ENCODE data around the gene PSMG4. TPM values are rescaled to one million over a fixed set of nuclear protein-coding genes. Genes with fewer than 3 reads are reported as not detected.

PSMG4 gene
- total RNA-seq, 1 experiment from 2014 or later = 51.9 TPM

- intact Hi-C loops (cut with micrococcal nuclease) = no loop called here
- no peaks in the 10 kb centered on the region for H3K36me3 ChIP-seq (ENCODE audit: low read depth, low read length)
- H2AFZ ChIP-seq (ENCODE audit: low read length) = no peak overlapping the region
- ChIA-PET POLR2A (ENCODE audit: unreplicated experiment) (no interaction called here), CTCF (no interaction called here)
- TF ChIP-seq EZH2phosphoT487 (IDR thresholded peaks at IDR 0.05; ENCODE audit: borderline replicate concordance, low read length) = no peak
- no peak for TF ChIP-seq CTCF (conservative IDR thresholded peaks at IDR 0.05; ENCODE audit: low read depth, low read length)
- no peak for TF ChIP-seq EZH2 (IDR thresholded peaks at IDR 0.05; ENCODE audit: low read length, unreplicated experiment)
- H3K4me1 ChIP-seq (ENCODE audit: insufficient read depth, low read length) = peaks cover 30% of the 10 kb centered on the region
- no peak overlapping the region for H3K4me3 ChIP-seq (ENCODE audit: low read length)
- no peaks in the 10 kb centered on the region for H3K9me2 ChIP-seq (replicated peaks; ENCODE audit: low read length)
- H3K27ac ChIP-seq (ENCODE audit: low read length) = no peak overlapping the region
- no peaks in the 10 kb centered on the region for H3K9me3 ChIP-seq (ENCODE audit: low read length)
- no peak overlapping the region for H3K4me2 ChIP-seq (ENCODE audit: low read length)
- no peaks in the 10 kb centered on the region for H3K79me2 ChIP-seq (ENCODE audit: low read length)
- no peaks in the 10 kb centered on the region for H3K27me3 ChIP-seq (ENCODE audit: low read length)
- BruUV-seq (replicated peaks) = no TSS peak
- DNase-seq = no peak
- no peaks in the 10 kb centered on the region for H4K20me1 ChIP-seq (ENCODE audit: low read length)
- no peak for ATAC-seq
- H3F3A ChIP-seq (ENCODE audit: low read length, unreplicated experiment) = peaks cover 8% of the 10 kb centered on the region
- H3K9ac ChIP-seq (ENCODE audit: low read length) = no peak overlapping the region
Measured at GRCh38 chr6:3285049-3285639, 26.4 kb downstream of the PSMG4 start.

GRCh38 chr6:3285732-3286131 lies 27.0 kb downstream of the PSMG4 start:
- H4K20me1 ChIP-seq (ENCODE audit: low read length) = no peaks in the 10 kb centered on the region
- H3K27me3 ChIP-seq (ENCODE audit: low read length) = no peaks in the 10 kb centered on the region
- DNase-seq (no peak), ATAC-seq (no peak)
- ChIA-PET POLR2A (ENCODE audit: unreplicated experiment) (no interaction called here), CTCF (no interaction called here)
- no peaks in the 10 kb centered on the region for H3K9me2 ChIP-seq (replicated peaks; ENCODE audit: low read length)
- H3K9ac ChIP-seq (ENCODE audit: low read length) = no peak overlapping the region
- BruUV-seq (replicated peaks) = no TSS peak
- no peak overlapping the region for H3K27ac ChIP-seq (ENCODE audit: low read length)
- no peaks in the 10 kb centered on the region for H3K36me3 ChIP-seq (ENCODE audit: low read depth, low read length)
- TF ChIP-seq EZH2phosphoT487 (IDR thresholded peaks at IDR 0.05; ENCODE audit: borderline replicate concordance, low read length) = no peak
- TF ChIP-seq CTCF (conservative IDR thresholded peaks at IDR 0.05; ENCODE audit: low read depth, low read length) = no peak
- no peak for TF ChIP-seq EZH2 (IDR thresholded peaks at IDR 0.05; ENCODE audit: low read length, unreplicated experiment)
- H3K4me3 ChIP-seq (ENCODE audit: low read length) = no peak overlapping the region
- H3K4me1 ChIP-seq (ENCODE audit: insufficient read depth, low read length) = peaks cover 28% of the 10 kb centered on the region
- no peaks in the 10 kb centered on the region for H3K9me3 ChIP-seq (ENCODE audit: low read length)
- H3F3A ChIP-seq (ENCODE audit: low read length, unreplicated experiment) = peaks cover 8% of the 10 kb centered on the region
- no peak overlapping the region for H3K4me2 ChIP-seq (ENCODE audit: low read length)
- intact Hi-C loops (cut with micrococcal nuclease) = no loop called here
- H3K79me2 ChIP-seq (ENCODE audit: low read length) = no peaks in the 10 kb centered on the region
- H2AFZ ChIP-seq (ENCODE audit: low read length) = no peak overlapping the region

GRCh38 chr6:3286641-3287171 lies 28.0 kb downstream of the PSMG4 start:
- H3K9ac ChIP-seq (ENCODE audit: low read length) = no peak overlapping the region
- H3K9me2 ChIP-seq (replicated peaks; ENCODE audit: low read length) = no peaks in the 10 kb centered on the region
- no peak for ATAC-seq
- 0 out of 2 replicates have a peak overlapping the region, but pooled peaks have one; percentile 20 for H3K27ac ChIP-seq (ENCODE audit: low read length)
- CTCF ChIA-PET = no interaction called here
- H3K9me3 ChIP-seq (ENCODE audit: low read length) = no peaks in the 10 kb centered on the region
- no peaks in the 10 kb centered on the region for H3K36me3 ChIP-seq (ENCODE audit: low read depth, low read length)
- no peak overlapping the region for H3K4me3 ChIP-seq (ENCODE audit: low read length)
- peaks cover 19% of the 10 kb centered on the region for H3K4me1 ChIP-seq (ENCODE audit: insufficient read depth, low read length)
- no peak for DNase-seq
- no peaks in the 10 kb centered on the region for H3K27me3 ChIP-seq (ENCODE audit: low read length)
- no TSS peak for BruUV-seq (replicated peaks)
- peaks cover 3% of the 10 kb centered on the region for H3F3A ChIP-seq (ENCODE audit: low read length, unreplicated experiment)
- intact Hi-C loops (cut with micrococcal nuclease) = no loop called here
- TF ChIP-seq CTCF (conservative IDR thresholded peaks at IDR 0.05; ENCODE audit: low read depth, low read length) = no peak
- no peak for TF ChIP-seq EZH2phosphoT487 (IDR thresholded peaks at IDR 0.05; ENCODE audit: borderline replicate concordance, low read length)
- no peak for TF ChIP-seq EZH2 (IDR thresholded peaks at IDR 0.05; ENCODE audit: low read length, unreplicated experiment)
- POLR2A ChIA-PET (ENCODE audit: unreplicated experiment) = no interaction called here
- H3K79me2 ChIP-seq (ENCODE audit: low read length) = no peaks in the 10 kb centered on the region
- no peak overlapping the region for H3K4me2 ChIP-seq (ENCODE audit: low read length)
- no peak overlapping the region for H2AFZ ChIP-seq (ENCODE audit: low read length)
- H4K20me1 ChIP-seq (ENCODE audit: low read length) = no peaks in the 10 kb centered on the region
